Retina (tissue), 1 donor: ENCODE data around the gene RASGRF1.

ENCODE experiments used
- DNase-seq: peaks from one replicate; pipeline ENCODE4 v3.0.0-alpha.2; 2016

RASGRF1 gene

GRCh38 chr15:78950902-78951840 lies 139.4 kb downstream of the RASGRF1 start:
- no peak for DNase-seq

- DNase-seq, result no peak
Observed at GRCh38 chr15:78950343-78950742, 140.2 kb downstream of the RASGRF1 start.

GRCh38 chr15:78949461-78949860 lies 141.1 kb downstream of the RASGRF1 start:
- no peak for DNase-seq

- no peak for DNase-seq
Observed at GRCh38 chr15:78947506-78947905, 143.1 kb downstream of the RASGRF1 start.

- DNase-seq, result no peak
Observed at GRCh38 chr15:78946493-78946892, 144.1 kb downstream of the RASGRF1 start.

- DNase-seq, result peak; percentile 79
Observed at GRCh38 chr15:78944669-78945407, 145.7 kb downstream of the RASGRF1 start, which contains the start of gene CTSH. Gene CTSH, minus strand, starts transcription at chr15:78945046. Its CDS starts 65 bp downstream, at chr15:78944981.

- DNase-seq, result peak; percentile 19
Observed at GRCh38 chr15:78944202-78944625, 146.4 kb downstream of the RASGRF1 start.

- no peak for DNase-seq
Observed at GRCh38 chr15:78943692-78944091, 146.9 kb downstream of the RASGRF1 start.

GRCh38 chr15:78942741-78943140 lies 147.8 kb downstream of the RASGRF1 start:
- no peak for DNase-seq

- no peak for DNase-seq
Observed at GRCh38 chr15:78938658-78939488, 151.7 kb downstream of the RASGRF1 start.

GRCh38 chr15:78937132-78937739 lies 153.3 kb downstream of the RASGRF1 start:
- no peak for DNase-seq

- DNase-seq, result no peak
Observed at GRCh38 chr15:78934655-78935023, 155.9 kb downstream of the RASGRF1 start.

GRCh38 chr15:78933823-78934654 lies 156.5 kb downstream of the RASGRF1 start:
- no peak for DNase-seq

- DNase-seq, result no peak
Observed at GRCh38 chr15:78933187-78933822, 157.3 kb downstream of the RASGRF1 start.

GRCh38 chr15:78932258-78932808 lies 158.2 kb downstream of the RASGRF1 start:
- no peak for DNase-seq

GRCh38 chr15:78931439-78932257 lies 158.9 kb downstream of the RASGRF1 start:
- DNase-seq, result no peak

- no peak for DNase-seq
Observed at GRCh38 chr15:78930577-78931388, 159.8 kb downstream of the RASGRF1 start.

- DNase-seq, result no peak
Observed at GRCh38 chr15:78929536-78930264, 160.9 kb downstream of the RASGRF1 start.
